Measurements from ENCODE around the gene ECD. TPM values are rescaled to one million over a fixed set of nuclear protein-coding genes. Genes with fewer than 3 reads are reported as not detected.
A peak's percentile ranks its signal among the peaks of the same experiment; 100 is the strongest.

Gene ECD
- total RNA-seq, 2 experiments from 2014 or later = 50.5 to 57.7 TPM

DNA sequence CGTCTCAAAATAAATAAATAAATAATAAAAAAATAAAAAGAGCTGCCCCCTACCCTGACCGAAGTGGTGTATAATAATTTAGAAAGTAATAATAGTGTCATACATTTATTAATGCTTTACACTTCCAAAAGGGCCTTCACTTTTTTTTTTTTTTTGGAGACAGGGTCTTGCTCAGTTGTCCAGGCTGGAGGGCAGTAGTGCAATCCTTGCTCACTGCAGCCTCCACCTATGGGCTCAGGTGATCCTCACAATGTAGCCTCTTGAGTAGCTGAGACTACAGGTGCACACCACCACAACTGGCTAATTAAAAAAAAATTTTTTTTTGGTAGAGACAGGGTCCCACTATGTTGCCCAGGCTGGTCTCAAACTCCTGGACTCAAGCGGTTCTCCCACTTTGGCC is 1.5 kb upstream of the ECD start:
- H3K4me1 Mint-ChIP-seq (ENCODE audit: low read depth) = peaks cover 35% of the 10 kb centered on the region
- ChIA-PET CTCF (interaction anchor here (0.7 to 1.7 kb wide), 2 partner anchors 10 to 74 kb away, joined by 4 to 6 read pairs; no protein-coding TSS in a partner anchor), POLR2A (interaction anchor here (1.0 to 3.4 kb wide), 5 partner anchors 10 to 953 kb away, joined by 3 to 41 read pairs (median 6); partner anchors contain the start of genes ANAPC16, ASCC1, MRPS16 and P4HA1)
- no peaks in the 10 kb centered on the region for H3K9me3 Mint-ChIP-seq
- H3K27ac Mint-ChIP-seq = no peak overlapping the region
- TF ChIP-seq, protein P1, sequence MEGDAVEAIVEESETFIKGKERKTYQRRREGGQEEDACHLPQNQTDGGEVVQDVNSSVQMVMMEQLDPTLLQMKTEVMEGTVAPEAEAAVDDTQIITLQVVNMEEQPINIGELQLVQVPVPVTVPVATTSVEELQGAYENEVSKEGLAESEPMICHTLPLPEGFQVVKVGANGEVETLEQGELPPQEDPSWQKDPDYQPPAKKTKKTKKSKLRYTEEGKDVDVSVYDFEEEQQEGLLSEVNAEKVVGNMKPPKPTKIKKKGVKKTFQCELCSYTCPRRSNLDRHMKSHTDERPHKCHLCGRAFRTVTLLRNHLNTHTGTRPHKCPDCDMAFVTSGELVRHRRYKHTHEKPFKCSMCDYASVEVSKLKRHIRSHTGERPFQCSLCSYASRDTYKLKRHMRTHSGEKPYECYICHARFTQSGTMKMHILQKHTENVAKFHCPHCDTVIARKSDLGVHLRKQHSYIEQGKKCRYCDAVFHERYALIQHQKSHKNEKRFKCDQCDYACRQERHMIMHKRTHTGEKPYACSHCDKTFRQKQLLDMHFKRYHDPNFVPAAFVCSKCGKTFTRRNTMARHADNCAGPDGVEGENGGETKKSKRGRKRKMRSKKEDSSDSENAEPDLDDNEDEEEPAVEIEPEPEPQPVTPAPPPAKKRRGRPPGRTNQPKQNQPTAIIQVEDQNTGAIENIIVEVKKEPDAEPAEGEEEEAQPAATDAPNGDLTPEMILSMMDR (IDR thresholded peaks at IDR 0.05) = no peak
- Histone ChIP-seq H3K4me1 (ENCODE audit: insufficient read depth, low read length) (peaks cover 11% of the 10 kb centered on the region), H3K9me3 (ENCODE audit: control insufficient read depth in 1 of 2, insufficient read depth in 1 of 2, low read length in 2 of 2) (no peaks in the 10 kb centered on the region), H3K4me3 (ENCODE audit: low read length) (no peak overlapping the region), H3K27ac (ENCODE audit: low read depth in 1 of 2, low read length in 2 of 2) (no peak overlapping the region), H3K36me3 (ENCODE audit: insufficient read depth, low read length) (peaks cover 2% of the 10 kb centered on the region), H3K27me3 (ENCODE audit: control insufficient read depth in 1 of 2, insufficient read depth in 2 of 2, low read length in 2 of 2) (no peaks in the 10 kb centered on the region)
- intact Hi-C loops (cut with DNase I, micrococcal nuclease) = loop anchor here (2.0 to 10.0 kb wide), 8 partner anchors 73 to 1943 kb away; partner anchors contain the start of genes ANXA7 (in 1 of the 2), DNAJB12 (in 1 of the 2), DNAJC9 (in 1 of the 2) and MCU (in 1 of the 2)
- H3K4me3 Mint-ChIP-seq = peak overlapping the region; percentile 68
- no peaks in the 10 kb centered on the region for H3K27me3 Mint-ChIP-seq
- no peak for ATAC-seq (ENCODE audit: poor library complexity)
- DNase-seq = no peak
- H3K36me3 Mint-ChIP-seq (ENCODE audit: low read depth) = peaks cover 28% of the 10 kb centered on the region

- peaks cover 40% of the 10 kb centered on the region for H3K4me1 Mint-ChIP-seq (ENCODE audit: low read depth)
- ATAC-seq (ENCODE audit: poor library complexity) (peak; percentile 6), DNase-seq (no peak)
- intact Hi-C loops (cut with DNase I, micrococcal nuclease) = loop anchor here (2.0 to 10.0 kb wide), 8 partner anchors 72 to 1944 kb away; partner anchors contain the start of genes ANXA7 (in 1 of the 2), DNAJB12 (in 1 of the 2), DNAJC9 (in 1 of the 2) and MCU (in 1 of the 2)
- TF ChIP-seq, protein P1 (IDR thresholded peaks at IDR 0.05) = no peak
- peak overlapping the region; percentile 94 for H3K4me3 Mint-ChIP-seq
- H3K4me3 ChIP-seq (ENCODE audit: low read length) = peak overlapping the region; percentile 90
- H3K27ac ChIP-seq (ENCODE audit: low read depth in 1 of 2, low read length in 2 of 2) = peak overlapping the region; percentile 96 to 97
- peaks cover 11% of the 10 kb centered on the region for H3K4me1 ChIP-seq (ENCODE audit: insufficient read depth, low read length)
- no peaks in the 10 kb centered on the region for H3K27me3 Mint-ChIP-seq
- H3K36me3 ChIP-seq (ENCODE audit: insufficient read depth, low read length) = peaks cover 5% of the 10 kb centered on the region
- H3K9me3 Mint-ChIP-seq = no peaks in the 10 kb centered on the region
- no peaks in the 10 kb centered on the region for H3K27me3 ChIP-seq (ENCODE audit: control insufficient read depth in 1 of 2, insufficient read depth in 2 of 2, low read length in 2 of 2)
- POLR2A ChIA-PET = interaction anchor here (0.8 to 3.4 kb wide), 8 partner anchors 9 to 953 kb away, joined by 3 to 41 read pairs (median 6); partner anchors contain the start of genes ANAPC16, ASCC1, DNAJC9 and MRPS16
- CTCF ChIA-PET = interaction anchor here (1.3 to 2.4 kb wide), 3 partner anchors 9 to 73 kb away, joined by 6 to 10 read pairs (median 7); partner anchors contain the start of gene P4HA1
- H3K27ac Mint-ChIP-seq = peak overlapping the region; percentile 98
- H3K36me3 Mint-ChIP-seq (ENCODE audit: low read depth) = peaks cover 33% of the 10 kb centered on the region
- H3K9me3 ChIP-seq (ENCODE audit: control insufficient read depth in 1 of 2, insufficient read depth in 1 of 2, low read length in 2 of 2) = no peaks in the 10 kb centered on the region
Observed at GRCh38 chr10:73168465-73168803, 626 bp upstream of the ECD start.

GRCh38 chr10:73167458-73167782 is 388 bp downstream of the ECD start:
- H3K4me1 Mint-ChIP-seq (ENCODE audit: low read depth) = peaks cover 51% of the 10 kb centered on the region
- H3K36me3 Mint-ChIP-seq (ENCODE audit: low read depth) = peaks cover 42% of the 10 kb centered on the region
- Histone ChIP-seq H3K27ac (ENCODE audit: low read depth in 1 of 2, low read length in 2 of 2) (peak overlapping the region; percentile 96 to 97), H3K9me3 (ENCODE audit: control insufficient read depth in 1 of 2, insufficient read depth in 1 of 2, low read length in 2 of 2) (no peaks in the 10 kb centered on the region), H3K27me3 (ENCODE audit: control insufficient read depth in 1 of 2, insufficient read depth in 2 of 2, low read length in 2 of 2) (no peaks in the 10 kb centered on the region), H3K4me1 (ENCODE audit: insufficient read depth, low read length) (peaks cover 16% of the 10 kb centered on the region), H3K36me3 (ENCODE audit: insufficient read depth, low read length) (peaks cover 15% of the 10 kb centered on the region), H3K4me3 (ENCODE audit: low read length) (peak overlapping the region; percentile 90)
- CTCF ChIA-PET = interaction anchor here (2.4 kb wide), 1 partner anchor 8 kb away, joined by 10 read pairs; no protein-coding TSS in a partner anchor
- intact Hi-C loops (cut with DNase I, micrococcal nuclease) = loop anchor here (2.0 to 10.0 kb wide), 7 partner anchors 77 to 1945 kb away; partner anchors contain the start of genes ANXA7 (in 1 of the 2), DNAJC9 (in 1 of the 2), MCU (in 1 of the 2) and MICU1 (in 1 of the 2)
- H3K4me3 Mint-ChIP-seq = peak overlapping the region; percentile 94
- DNase-seq = no peak
- peak overlapping the region; percentile 98 for H3K27ac Mint-ChIP-seq
- POLR2A ChIA-PET = interaction anchor here (3.4 kb wide), 1 partner anchor 71 kb away, joined by 41 read pairs; the partner anchor contains the start of gene P4HA1
- ATAC-seq (ENCODE audit: poor library complexity) = no peak
- TF ChIP-seq, protein P1 (IDR thresholded peaks at IDR 0.05) = no peak
- no peaks in the 10 kb centered on the region for H3K27me3 Mint-ChIP-seq
- H3K9me3 Mint-ChIP-seq = no peaks in the 10 kb centered on the region
